CD14-positive monocyte (primary cell): ENCODE data around the gene NHLRC3. TPM values are rescaled to one million over a fixed set of nuclear protein-coding genes. Genes with fewer than 3 reads are reported as not detected.
"Not testable (repeated sequence)": the region's sequence is repeated elsewhere in the genome, so short reads cannot be mapped to it uniquely, and the experiment has no call there.

Experiments used
- DNase-seq, 3 donors: peaks; one replicate each; pipeline ENCODE4 v3.0.0-alpha.2; 2011 to 2022
- H2AFZ ChIP-seq: 2 replicates; pipeline ENCODE4 v1.6.0; 2012; ENCODE audit warnings: mild to moderate bottlenecking, low read depth, low read length, inconsistent platforms; ENCODE audit not compliant: insufficient read depth, poor library complexity, severe bottlenecking
- H3K27ac ChIP-seq, 2 donors: 1 replicate in 1 of 2; 2 replicates in 1 of 2; pipeline ENCODE4 v1.5.1; 2012 to 2013; ENCODE audit warnings: low read length in 2 of 2, control low read depth in 1 of 2, inconsistent platforms in 1 of 2, low read depth in 1 of 2, mild to moderate bottlenecking in 1 of 2
- H3K27me3 ChIP-seq, 2 donors: one replicate each; pipeline versions ENCODE4 v1.6.0 to v1.6.1; 2011 to 2013; ENCODE audit warnings: low read length in 2 of 2; ENCODE audit not compliant: control insufficient read depth in 2 of 2, insufficient read depth in 2 of 2
- H3K36me3 ChIP-seq, 2 donors: replicated peaks in 1 of 2; 1 replicate in 1 of 2; 2 replicates in 1 of 2; pipeline versions ENCODE4 v1.5.1 to v1.6.1; 2012 to 2013; ENCODE audit warnings: low read length in 2 of 2, control low read depth in 1 of 2, inconsistent platforms in 1 of 2, mild to moderate bottlenecking in 1 of 2; ENCODE audit not compliant: insufficient read depth in 2 of 2, control insufficient read depth in 1 of 2
- H3K4me1 ChIP-seq, 2 donors: 1 replicate in 1 of 2; 2 replicates in 1 of 2; pipeline versions ENCODE4 v1.5.1 to v1.6.1; 2012 to 2013; ENCODE audit warnings: low read length in 2 of 2, control low read depth in 1 of 2, inconsistent platforms in 1 of 2, mild to moderate bottlenecking in 1 of 2, moderate library complexity in 1 of 2; ENCODE audit not compliant: insufficient read depth in 2 of 2, control insufficient read depth in 1 of 2
- H3K4me2 ChIP-seq: replicated peaks from 2 replicates; pipeline ENCODE3; 2012; ENCODE audit warnings: low read length, moderate library complexity, mild to moderate bottlenecking; ENCODE audit not compliant: poor library complexity, severe bottlenecking; ENCODE audit errors: extremely low read depth
- H3K4me3 ChIP-seq, 3 experiments: fragments of 200-600 bp in 1 of 3; sonication (generic) in 1 of 3; replicated peaks in 1 of 3; 1 replicate in 2 of 3; 2 replicates in 1 of 3; pipeline ENCODE4 v1.5.1; 2011 to 2013; ENCODE audit warnings: low read length in 3 of 3, mild to moderate bottlenecking in 3 of 3, control low read depth in 2 of 3, low read depth in 2 of 3, inconsistent platforms in 1 of 3, moderate library complexity in 1 of 3
- H3K79me2 ChIP-seq: 2 replicates; pipeline ENCODE4 v1.6.0; 2012; ENCODE audit warnings: mild to moderate bottlenecking, control low read depth, inconsistent platforms, low read length, moderate library complexity; ENCODE audit not compliant: insufficient read depth
- H3K9ac ChIP-seq: 2 replicates; pipeline ENCODE4 v1.6.0; 2017; ENCODE audit warnings: low read length, mild to moderate bottlenecking; ENCODE audit not compliant: insufficient read depth, poor library complexity, severe bottlenecking
- H3K9me3 ChIP-seq, 2 donors: replicated peaks in 1 of 2; 1 replicate in 1 of 2; 2 replicates in 1 of 2; pipeline versions ENCODE4 v1.5.1 to v1.6.1; 2012 to 2013; ENCODE audit warnings: low read length in 2 of 2, control low read depth in 1 of 2; ENCODE audit not compliant: control insufficient read depth in 1 of 2, insufficient read depth in 1 of 2
- H4K20me1 ChIP-seq: 2 replicates; pipeline ENCODE4 v1.6.0; 2012; ENCODE audit warnings: mild to moderate bottlenecking, low read length, control low read depth, moderate library complexity; ENCODE audit not compliant: insufficient read depth
- H3K27ac Mint-ChIP-seq, 7 donors: one replicate each; pipeline ENCODE4 v1.8.0; 2020; ENCODE audit warnings: mild to moderate bottlenecking in 7 of 7, mixed read lengths in 7 of 7, moderate library complexity in 6 of 7, inconsistent platforms in 2 of 7
- H3K27me3 Mint-ChIP-seq, 3 donors: one replicate each; pipeline ENCODE4 v1.8.0; 2021 to 2022; ENCODE audit warnings: low read depth in 3 of 3, mild to moderate bottlenecking in 3 of 3, mixed read lengths in 3 of 3, moderate library complexity in 3 of 3, inconsistent platforms in 1 of 3
- H3K36me3 Mint-ChIP-seq, 2 donors: one replicate each; pipeline ENCODE4 v1.8.0; 2020; ENCODE audit warnings: mixed read lengths in 2 of 2, inconsistent platforms in 1 of 2, mild to moderate bottlenecking in 1 of 2
- H3K4me1 Mint-ChIP-seq: one replicate; pipeline ENCODE4 v1.8.0; 2020; ENCODE audit warnings: mild to moderate bottlenecking, mixed read lengths
- H3K4me3 Mint-ChIP-seq, 2 donors: one replicate each; pipeline ENCODE4 v1.8.0; 2020; ENCODE audit warnings: mild to moderate bottlenecking in 2 of 2, mixed read lengths in 2 of 2, moderate library complexity in 1 of 2
- H3K9me3 Mint-ChIP-seq, 7 donors: one replicate each; pipeline ENCODE4 v1.8.0; 2020 to 2022; ENCODE audit warnings: mixed read lengths in 7 of 7, mild to moderate bottlenecking in 6 of 7, moderate library complexity in 6 of 7, inconsistent platforms in 2 of 7
- CTCF ChIP-seq: fragments of 200-600 bp; IDR thresholded peaks from one replicate; pipeline ENCODE4 v1.8.0; 2022; ENCODE audit warnings: antibody characterized with exemption, mild to moderate bottlenecking
- WGBS: methylation state at CpG from one replicate; pipeline ENCODE4 v1.1.5; 2013; ENCODE audit warnings: missing lambda C conversion rate; ENCODE audit not compliant: insufficient coverage; 5-methylcytosine and 5-hydroxymethylcytosine counted together
- intact Hi-C, 2 donors: fragments of 100-400 bp; cut with micrococcal nuclease; formaldehyde crosslinking; loops; one replicate each; pipeline versions ENCODE4 v1.15.0 to v1.15.1; 2023
- polyA plus RNA-seq, 3 donors: library from polyadenylated mRNA; depleted of rRNA in 1 of 3; unstranded in 2 of 3; stranded (reverse) in 1 of 3; fragments of 300-500 nt in 2 of 3; fragments of >200 nt in 1 of 3; fragmentation: Illumina TruSeq in 2 of 3; gene quantifications; 1 replicate in 2 of 3; 2 replicates in 1 of 3; pipeline ENCODE4 v1.2.3, GENCODE V29; 2012 to 2021

Gene NHLRC3
- polyA plus RNA-seq, 3 donors: 12.8 to 17.7 (median 13.0) TPM

GRCh38 chr13:39073983-39074382, 35.7 kb downstream of the NHLRC3 start:
- no peak overlapping the region for H3K27ac Mint-ChIP-seq
- no peaks in the 10 kb centered on the region for H4K20me1 ChIP-seq
- H2AFZ ChIP-seq: no peak overlapping the region
- H3K27me3 ChIP-seq: no peaks in the 10 kb centered on the region
- H3K36me3 ChIP-seq: no peaks in the 10 kb centered on the region
- H3K79me2 ChIP-seq: no peaks in the 10 kb centered on the region
- no peaks in the 10 kb centered on the region for H3K4me1 ChIP-seq
- no peak overlapping the region for H3K4me3 Mint-ChIP-seq
- H3K4me3 ChIP-seq: no peak overlapping the region
- H3K4me2 ChIP-seq: no peak overlapping the region
- no peak overlapping the region for H3K9ac ChIP-seq
- no peak overlapping the region for H3K27ac ChIP-seq
- peaks cover 5 to 19% (median 6%) of the 10 kb centered on the region in 3 donors for H3K27me3 Mint-ChIP-seq
- peaks cover 0 to 5% of the 10 kb centered on the region in 2 donors for H3K9me3 ChIP-seq
- peaks cover 0 to 13% (median 6%) of the 10 kb centered on the region in 7 donors for H3K9me3 Mint-ChIP-seq
- no peaks in the 10 kb centered on the region for H3K4me1 Mint-ChIP-seq
- TF ChIP-seq CTCF: no peak
- DNase-seq: no peak
- WGBS: 79% methylated on average over 3 of the region's 3 CpGs
- intact Hi-C loops: no loop called here
- H3K36me3 Mint-ChIP-seq: no peaks in the 10 kb centered on the region

- H3K36me3 ChIP-seq, H3K27ac ChIP-seq, H2AFZ ChIP-seq, H3K9me3 ChIP-seq, H3K36me3 Mint-ChIP-seq, H3K9ac ChIP-seq, H3K9me3 Mint-ChIP-seq, H4K20me1 ChIP-seq, H3K27ac Mint-ChIP-seq, H3K4me1 ChIP-seq, DNase-seq, H3K4me3 Mint-ChIP-seq, H3K4me1 Mint-ChIP-seq, H3K27me3 ChIP-seq, H3K79me2 ChIP-seq, intact Hi-C loops, H3K4me2 ChIP-seq, H3K4me3 ChIP-seq, H3K27me3 Mint-ChIP-seq: not testable (repeated sequence)
- WGBS: no CpG with 5 or more reads among the region's 1 CpG
These were observed 48.1 kb downstream of the NHLRC3 start for GRCh38 chr13:39086251-39086945.
